ENCODE data around the gene ALK. TPM values are rescaled to one million over a fixed set of nuclear protein-coding genes. Genes with fewer than 3 reads are reported as not detected.

ALK gene
- total and polyA plus RNA-seq, 10 of the 15 experiments (the other 5 are each of a cell fraction or from before 2014, with no cell fraction given) = 0.11 TPM; not detected in 9

DNA sequence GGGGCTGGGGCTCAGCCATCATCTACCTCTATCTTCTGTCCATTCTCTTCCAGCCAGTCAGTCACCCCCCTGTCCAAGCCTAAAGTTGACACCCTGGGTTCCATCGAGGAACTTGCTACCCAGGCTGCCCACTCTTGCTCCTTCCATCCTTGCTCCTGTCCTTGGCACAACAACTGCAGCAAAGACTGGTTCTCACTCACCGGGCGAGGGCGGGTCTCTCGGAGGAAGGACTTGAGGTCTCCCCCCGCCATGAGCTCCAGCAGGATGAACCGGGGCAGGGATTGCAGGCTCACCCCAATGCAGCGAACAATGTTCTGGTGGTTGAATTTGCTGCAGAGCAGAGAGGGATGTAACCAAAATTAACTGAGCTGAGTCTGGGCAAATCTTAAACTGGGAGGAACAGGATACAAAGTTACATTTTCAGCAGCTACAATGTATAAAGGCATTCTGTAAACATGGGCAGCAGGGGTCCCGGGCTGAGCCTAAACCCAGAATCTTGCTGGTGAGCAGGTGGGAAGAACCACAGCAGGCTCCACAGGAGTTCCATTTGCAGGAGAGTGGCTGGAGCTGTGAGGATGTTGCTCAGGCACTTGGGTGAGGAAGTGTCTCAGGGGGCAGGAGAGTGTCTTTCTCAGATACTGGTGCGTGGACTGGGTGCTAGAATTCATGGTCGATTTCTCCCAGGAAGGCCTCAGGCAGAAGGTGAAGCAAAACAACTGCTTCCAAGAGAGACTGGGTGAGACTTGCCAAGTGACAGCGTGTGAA, 700.7 kb downstream of the ALK start:
- in situ Hi-C loops (cut with MboI) (no loop called here), intact Hi-C loops (cut with micrococcal nuclease; ENCODE audit: unreplicated experiment) (no loop called here)
- Histone ChIP-seq H3K27ac (ENCODE audit: control insufficient read depth, insufficient read depth) (no peak overlapping the region), H3K36me3 (ENCODE audit: control insufficient read depth in 2 of 2, insufficient read depth in 2 of 2, low read length in 1 of 2) (no peaks in the 10 kb centered on the region), H3K27me3 (replicated peaks in 1 of 2; ENCODE audit: control insufficient read depth in 2 of 2, insufficient read depth in 2 of 2, low read length in 1 of 2) (no peaks in the 10 kb centered on the region), H4K20me1 (ENCODE audit: control insufficient read depth, insufficient read depth) (no peaks in the 10 kb centered on the region), H3K9me3 (replicated peaks; ENCODE audit: control insufficient read depth, insufficient read depth, low read length) (no peaks in the 10 kb centered on the region), H3K79me2 (ENCODE audit: control insufficient read depth, insufficient read depth, low read length) (no peaks in the 10 kb centered on the region), H3K4me3 (no peak overlapping the region), H3K9ac (ENCODE audit: control insufficient read depth, insufficient read depth, low read length) (no peak overlapping the region), H3K4me2 (ENCODE audit: control insufficient read depth, insufficient read depth) (no peak overlapping the region), H2AFZ (ENCODE audit: control insufficient read depth, low read depth, low read length) (no peak overlapping the region), H3K4me1 (ENCODE audit: control insufficient read depth, insufficient read depth, low read length) (no peaks in the 10 kb centered on the region)
- CTCF ChIA-PET = interaction anchor here (0.6 kb wide), 1 partner anchor 333 kb away, joined by 3 read pairs; no protein-coding TSS in a partner anchor
- WGBS (ENCODE audit: insufficient coverage, insufficient replicate concordance, low lambda C conversion rate, missing lambda C conversion rate) = 59% methylated on average over 12 of the region's 12 CpGs
- ATAC-seq (no peak), FAIRE-seq (no peak), DNase-seq (ENCODE audit: low read depth, low spot score) (no peak)
- POLR2A ChIA-PET = no interaction called here
- TF ChIP-seq NFYB (IDR thresholded peaks at IDR 0.05; ENCODE audit: insufficient read depth, low read depth, low read length) = no peak
- RAD21 ChIA-PET (ENCODE audit: unreplicated experiment) = no interaction called here
- BruUV-seq (replicated peaks) = no TSS peak
- SMC1A ChIA-PET (ENCODE audit: uncharacterized antibody, unreplicated experiment) = no interaction called here

- CTCF ChIA-PET = no interaction called here
- H2AFZ ChIP-seq (ENCODE audit: control insufficient read depth, low read depth, low read length) = no peak overlapping the region
- in situ Hi-C loops (cut with MboI) = no loop called here
- TF ChIP-seq SMC3 (IDR thresholded peaks at IDR 0.05; ENCODE audit: borderline replicate concordance, low read length) (no peak), SIN3A (IDR thresholded peaks at IDR 0.05; ENCODE audit: low read depth, low read length) (no peak), ETV6 (conservative IDR thresholded peaks at IDR 0.05 in 1 of 2, IDR thresholded peaks at IDR 0.05 in 1 of 2; ENCODE audit: borderline replicate concordance in 1 of 2, low read depth in 1 of 2) (no peak), RAD21 (IDR thresholded peaks at IDR 0.05; ENCODE audit: insufficient read depth, low read depth, low read length) (no peak), HCFC1 (IDR thresholded peaks at IDR 0.05; ENCODE audit: low read length) (no peak), POLR2AphosphoS5 (IDR thresholded peaks at IDR 0.05; ENCODE audit: low read length) (no peak), CBX5 (IDR thresholded peaks at IDR 0.05; ENCODE audit: low read depth) (no peak), POLR2A (IDR thresholded peaks at IDR 0.05; ENCODE audit: low read depth, low read length) (no peak), NRF1 (conservative IDR thresholded peaks at IDR 0.05; ENCODE audit: low read depth, low read length) (no peak), ESRRA (IDR thresholded peaks at IDR 0.05; ENCODE audit: low read length) (no peak), SRF (IDR thresholded peaks at IDR 0.05; ENCODE audit: low read depth in 2 of 2, low read length in 2 of 2) (no peak), TARDBP (IDR thresholded peaks at IDR 0.05; ENCODE audit: borderline replicate concordance) (no peak), CHD1 (IDR thresholded peaks at IDR 0.05; ENCODE audit: low read depth, low read length) (no peak)
- TF ChIP-seq, protein P1, sequence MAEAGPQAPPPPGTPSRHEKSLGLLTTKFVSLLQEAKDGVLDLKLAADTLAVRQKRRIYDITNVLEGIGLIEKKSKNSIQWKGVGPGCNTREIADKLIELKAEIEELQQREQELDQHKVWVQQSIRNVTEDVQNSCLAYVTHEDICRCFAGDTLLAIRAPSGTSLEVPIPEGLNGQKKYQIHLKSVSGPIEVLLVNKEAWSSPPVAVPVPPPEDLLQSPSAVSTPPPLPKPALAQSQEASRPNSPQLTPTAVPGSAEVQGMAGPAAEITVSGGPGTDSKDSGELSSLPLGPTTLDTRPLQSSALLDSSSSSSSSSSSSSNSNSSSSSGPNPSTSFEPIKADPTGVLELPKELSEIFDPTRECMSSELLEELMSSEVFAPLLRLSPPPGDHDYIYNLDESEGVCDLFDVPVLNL (IDR thresholded peaks at IDR 0.05; ENCODE audit: low read depth, low read length) = no peak
- TF ChIP-seq, protein P2, sequence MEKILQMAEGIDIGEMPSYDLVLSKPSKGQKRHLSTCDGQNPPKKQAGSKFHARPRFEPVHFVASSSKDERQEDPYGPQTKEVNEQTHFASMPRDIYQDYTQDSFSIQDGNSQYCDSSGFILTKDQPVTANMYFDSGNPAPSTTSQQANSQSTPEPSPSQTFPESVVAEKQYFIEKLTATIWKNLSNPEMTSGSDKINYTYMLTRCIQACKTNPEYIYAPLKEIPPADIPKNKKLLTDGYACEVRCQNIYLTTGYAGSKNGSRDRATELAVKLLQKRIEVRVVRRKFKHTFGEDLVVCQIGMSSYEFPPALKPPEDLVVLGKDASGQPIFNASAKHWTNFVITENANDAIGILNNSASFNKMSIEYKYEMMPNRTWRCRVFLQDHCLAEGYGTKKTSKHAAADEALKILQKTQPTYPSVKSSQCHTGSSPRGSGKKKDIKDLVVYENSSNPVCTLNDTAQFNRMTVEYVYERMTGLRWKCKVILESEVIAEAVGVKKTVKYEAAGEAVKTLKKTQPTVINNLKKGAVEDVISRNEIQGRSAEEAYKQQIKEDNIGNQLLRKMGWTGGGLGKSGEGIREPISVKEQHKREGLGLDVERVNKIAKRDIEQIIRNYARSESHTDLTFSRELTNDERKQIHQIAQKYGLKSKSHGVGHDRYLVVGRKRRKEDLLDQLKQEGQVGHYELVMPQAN (conservative IDR thresholded peaks at IDR 0.05) = no peak
Observed at GRCh38 chr2:29219374-29219773, 702.0 kb downstream of the ALK start.

More at GRCh38 chr2:29219374-29219773, 702.0 kb downstream of the ALK start:
- ChIA-PET POLR2A (no interaction called here), RAD21 (ENCODE audit: unreplicated experiment) (no interaction called here), SMC1A (ENCODE audit: uncharacterized antibody, unreplicated experiment) (no interaction called here)
- DNase-seq (ENCODE audit: low read depth, low spot score) = no peak
- H3K79me2 ChIP-seq (ENCODE audit: control insufficient read depth, insufficient read depth, low read length) = no peaks in the 10 kb centered on the region
- no peaks in the 10 kb centered on the region for H3K36me3 ChIP-seq (ENCODE audit: control insufficient read depth in 2 of 2, insufficient read depth in 2 of 2, low read length in 1 of 2)
- 45% methylated on average over 4 of the region's 4 CpGs for WGBS (ENCODE audit: insufficient coverage, insufficient replicate concordance, low lambda C conversion rate, missing lambda C conversion rate)
- no peak for FAIRE-seq
- H3K9ac ChIP-seq (ENCODE audit: control insufficient read depth, insufficient read depth, low read length) = no peak overlapping the region
- no peak overlapping the region for H3K4me2 ChIP-seq (ENCODE audit: control insufficient read depth, insufficient read depth)
- no peaks in the 10 kb centered on the region for H3K27me3 ChIP-seq (replicated peaks in 1 of 2; ENCODE audit: control insufficient read depth in 2 of 2, insufficient read depth in 2 of 2, low read length in 1 of 2)
- no peak for ATAC-seq
- H3K9me3 ChIP-seq (replicated peaks; ENCODE audit: control insufficient read depth, insufficient read depth, low read length) = no peaks in the 10 kb centered on the region
- no peaks in the 10 kb centered on the region for H3K4me1 ChIP-seq (ENCODE audit: control insufficient read depth, insufficient read depth, low read length)
- H3K4me3 ChIP-seq = no peak overlapping the region
- intact Hi-C loops (cut with micrococcal nuclease; ENCODE audit: unreplicated experiment) = no loop called here
- no TSS peak for BruUV-seq (replicated peaks)
- no peak overlapping the region for H3K27ac ChIP-seq (ENCODE audit: control insufficient read depth, insufficient read depth)
- no peaks in the 10 kb centered on the region for H4K20me1 ChIP-seq (ENCODE audit: control insufficient read depth, insufficient read depth)

All from GM12878 (cell line).